Activated T-cell treated with anti-CD3 and anti-CD28 coated beads, Interleukin-2, amount 50 U/mL, for 72 hours (primary cell): ENCODE measurements around the gene HECW1. TPM values are rescaled to one million over a fixed set of nuclear protein-coding genes. Genes with fewer than 3 reads are reported as not detected.

Experiments
- ATAC-seq, 2 donors: fragments of 150-1000 bp; cut with Tn5 transposase; replicated peaks in 1 of 2; 2 replicates each; pipeline ENCODE4 v1.10.0; 2021; ENCODE audit warnings: moderate library complexity in 2 of 2, mild to moderate bottlenecking in 1 of 2
- DNase-seq, 2 donors: peaks; one replicate each; pipeline ENCODE4 v3.0.0; 2021 to 2022; ENCODE audit warnings: mixed read lengths in 1 of 2
- H3K27ac Mint-ChIP-seq: one replicate; pipeline ENCODE4 v1.8.0; 2022; ENCODE audit warnings: mild to moderate bottlenecking, moderate library complexity, mixed read lengths
- H3K27me3 Mint-ChIP-seq: one replicate; pipeline ENCODE4 v1.8.0; 2022; ENCODE audit warnings: low read depth, mixed read lengths
- H3K36me3 Mint-ChIP-seq, 2 donors: one replicate each; pipeline ENCODE4 v1.8.0; 2022; ENCODE audit warnings: mixed read lengths in 2 of 2, mild to moderate bottlenecking in 1 of 2; ENCODE audit not compliant: insufficient read depth in 2 of 2
- H3K4me1 Mint-ChIP-seq: one replicate; pipeline ENCODE4 v1.8.0; 2022; ENCODE audit warnings: low read depth, mixed read lengths
- H3K4me3 Mint-ChIP-seq, 2 donors: one replicate each; pipeline ENCODE4 v1.8.0; 2022; ENCODE audit warnings: mild to moderate bottlenecking in 2 of 2, mixed read lengths in 2 of 2, moderate library complexity in 2 of 2
- H3K9me3 Mint-ChIP-seq, 2 donors: one replicate each; pipeline ENCODE4 v1.8.0; 2022; ENCODE audit warnings: mixed read lengths in 2 of 2
- total RNA-seq, 2 donors: library from RNA; stranded (reverse); gene quantifications; one replicate each; pipeline ENCODE4 v1.2.3, GENCODE V29; 2022

The HECW1 gene
- total RNA-seq, 2 donors from 2014 or later = not detected

DNA sequence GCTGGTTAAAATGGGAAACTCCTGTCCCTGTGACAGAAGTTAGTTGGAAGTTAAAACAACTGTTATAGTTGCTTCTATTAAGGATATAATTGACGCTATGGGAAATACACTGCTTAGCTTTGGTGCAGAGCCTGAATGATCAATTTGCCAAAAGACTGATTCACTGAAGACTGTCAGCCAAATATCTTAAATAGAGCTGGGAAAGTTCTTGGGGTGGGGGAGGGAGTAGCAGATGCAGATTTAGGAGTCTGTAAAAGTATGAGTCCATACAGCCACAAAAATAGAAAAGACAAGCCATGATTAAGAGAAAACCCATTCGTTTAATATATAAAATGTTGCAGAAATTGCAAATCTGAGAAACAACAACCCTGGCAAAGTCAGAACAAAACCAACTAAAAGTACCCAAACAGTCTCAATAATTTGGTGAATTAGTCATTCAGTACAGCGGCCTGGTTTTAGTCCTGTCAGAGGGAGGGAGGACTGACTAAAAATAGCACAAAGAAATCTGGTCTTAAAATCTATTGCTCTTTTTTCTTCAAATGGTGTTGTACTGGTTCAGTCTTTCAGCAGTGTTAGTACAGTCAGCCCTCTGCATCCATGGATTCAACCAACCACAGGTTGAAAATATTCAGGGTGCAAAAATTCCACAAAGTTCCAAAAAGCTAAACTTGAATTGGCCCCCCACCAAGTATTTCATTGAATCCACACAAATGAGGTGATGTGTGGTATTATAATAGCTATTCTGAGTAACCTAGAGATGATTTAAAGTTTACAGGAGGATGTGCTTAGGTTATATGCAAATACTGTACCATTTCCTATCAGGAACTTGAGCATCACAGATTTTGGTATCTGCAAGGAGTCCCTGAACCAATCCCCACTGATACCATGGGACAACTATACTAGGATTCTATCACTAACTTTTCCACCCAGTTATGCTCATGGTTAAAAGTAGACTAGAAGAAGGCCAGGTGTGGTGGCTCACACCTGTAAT is 500.4 kb downstream of the HECW1 start:
- peaks cover 21 to 36% of the 10 kb centered on the region in 2 donors for H3K36me3 Mint-ChIP-seq
- peaks cover 76% of the 10 kb centered on the region for H3K4me1 Mint-ChIP-seq

More for the DNA sequence above, 500.4 kb downstream of the HECW1 start:
- Mint-ChIP-seq H3K27me3 (no peaks in the 10 kb centered on the region), H3K9me3 (no peaks in the 10 kb centered on the region), H3K4me3 (peak overlapping the region; percentile 53 to 63), H3K27ac (peak overlapping the region; percentile 48)
- DNase-seq = peak; percentile 34 to 39
- ATAC-seq = peak; percentile 90 to 91

Other genes with a start within 250 kb of the HECW1 start
- gene C7orf25, start 200.6 kb upstream of the HECW1 start, total RNA-seq = 1 to 10 TPM; 3.5 to 5.1 TPM
- 100 to 1,000 TPM; 107 to 124 TPM for gene PSMA2, start 180.5 kb upstream of the HECW1 start, total RNA-seq
- 10 to 100 TPM; 64.5 to 66.6 TPM for gene MRPL32, start 180.3 kb upstream of the HECW1 start, total RNA-seq